GM19043 (cell line): ENCODE data around the gene GPD2.

Experiments used
- ATAC-seq: cut with Tn5 transposase; IDR thresholded peaks from one replicate; pipeline ENCODE4 v1.9.1; 2021; ENCODE audit warnings: low read depth; ENCODE audit not compliant: unreplicated experiment

The GPD2 gene

DNA sequence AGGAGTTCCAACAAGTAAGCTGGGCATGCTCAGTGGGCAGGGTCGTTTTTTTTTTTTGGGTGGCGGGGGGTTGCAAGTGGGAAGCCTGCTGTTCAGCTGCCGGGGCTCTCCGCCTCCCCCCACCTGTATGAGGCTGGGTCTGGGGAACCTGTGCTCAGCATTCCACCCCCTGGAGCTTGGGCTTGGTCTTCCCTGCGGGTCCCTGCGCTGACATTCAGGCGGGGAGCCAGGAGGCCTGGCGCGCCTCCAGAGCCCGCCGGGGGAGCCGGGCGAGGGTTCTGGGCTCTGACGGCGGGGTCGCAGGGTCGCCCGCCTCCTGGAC lies 822 bp upstream of the GPD2 start:
- no peak for ATAC-seq

- ATAC-seq, result peak; percentile 45
These were observed 412 bp downstream of the GPD2 start for GRCh38 chr2:156436497-156437085.

DNA sequence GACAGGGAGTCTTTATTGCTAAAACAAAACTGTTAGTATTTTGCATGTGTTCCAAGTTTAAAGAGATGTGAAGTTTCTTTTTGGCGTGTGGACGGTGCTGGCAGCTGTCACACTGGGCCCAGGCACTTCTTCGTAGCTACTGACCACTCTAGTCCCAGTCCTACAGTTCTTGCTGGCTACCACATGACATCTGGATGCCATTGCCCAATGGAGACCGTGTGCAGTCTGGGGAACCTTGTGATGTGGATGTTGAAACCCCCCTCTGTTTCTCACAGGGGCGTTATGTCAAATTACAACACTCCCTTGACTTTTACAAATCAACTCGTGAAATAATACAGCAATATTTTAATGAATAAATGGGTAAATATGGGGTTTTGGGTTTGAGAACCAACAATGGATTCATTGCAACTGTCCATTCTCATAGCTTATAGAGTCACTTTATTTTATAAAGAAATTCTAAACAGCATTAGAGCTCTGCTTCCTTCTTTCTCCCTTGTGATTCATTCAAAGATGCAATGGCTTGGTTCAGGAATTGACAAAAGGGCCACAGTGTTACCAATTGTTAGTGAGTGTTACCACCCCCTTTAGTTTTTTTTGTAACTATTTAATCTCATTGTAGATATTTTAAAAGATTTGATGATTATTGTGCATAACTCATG lies 1.2 kb downstream of the GPD2 start:
- peak; percentile 15 for ATAC-seq

- no peak for ATAC-seq
These were observed 1.8 kb downstream of the GPD2 start for GRCh38 chr2:156437931-156438410.

- no peak for ATAC-seq
These were observed 6.9 kb downstream of the GPD2 start for GRCh38 chr2:156443089-156443488.

- ATAC-seq, result peak; percentile 59
These were observed 9.4 kb downstream of the GPD2 start for GRCh38 chr2:156445296-156446220.

- ATAC-seq, result no peak
These were observed 11.6 kb downstream of the GPD2 start for GRCh38 chr2:156447761-156448160.

GRCh38 chr2:156448766-156449165 lies 12.6 kb downstream of the GPD2 start:
- ATAC-seq, result no peak

- no peak for ATAC-seq
These were observed 16.8 kb downstream of the GPD2 start for GRCh38 chr2:156452971-156453370.

DNA sequence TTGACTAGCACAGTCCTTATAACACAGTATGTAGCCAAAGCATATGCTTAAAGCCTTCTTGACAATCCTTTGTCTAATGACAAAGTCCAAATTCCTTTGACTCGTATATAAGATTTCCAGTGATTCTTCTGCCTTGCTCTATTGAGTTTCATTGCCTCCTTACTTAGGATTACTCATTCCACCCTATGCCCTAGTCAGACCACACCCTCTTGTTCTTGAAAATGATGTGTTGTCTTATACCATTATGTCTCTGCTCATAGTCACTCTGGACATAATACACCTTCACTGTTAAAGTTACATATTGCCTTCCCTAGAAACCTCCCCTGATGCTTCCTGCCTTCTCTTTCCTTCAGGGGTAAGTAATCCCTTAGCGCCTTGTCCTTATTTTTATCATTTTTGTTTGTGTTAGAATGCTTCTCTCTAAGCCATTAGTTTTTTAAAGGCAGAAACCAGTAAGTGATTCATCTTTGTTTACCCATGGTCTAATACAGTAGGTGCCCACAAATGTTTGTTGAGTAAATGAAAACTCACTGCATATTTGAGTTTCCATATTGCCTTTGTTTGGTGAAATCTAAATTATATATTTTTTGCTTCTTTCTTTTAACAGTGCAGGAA lies 19.3 kb downstream of the GPD2 start:
- no peak for ATAC-seq

GRCh38 chr2:156456616-156457015 lies 20.4 kb downstream of the GPD2 start:
- peak; percentile 61 for ATAC-seq

GRCh38 chr2:156457523-156458517 lies 21.6 kb downstream of the GPD2 start:
- no peak for ATAC-seq

DNA sequence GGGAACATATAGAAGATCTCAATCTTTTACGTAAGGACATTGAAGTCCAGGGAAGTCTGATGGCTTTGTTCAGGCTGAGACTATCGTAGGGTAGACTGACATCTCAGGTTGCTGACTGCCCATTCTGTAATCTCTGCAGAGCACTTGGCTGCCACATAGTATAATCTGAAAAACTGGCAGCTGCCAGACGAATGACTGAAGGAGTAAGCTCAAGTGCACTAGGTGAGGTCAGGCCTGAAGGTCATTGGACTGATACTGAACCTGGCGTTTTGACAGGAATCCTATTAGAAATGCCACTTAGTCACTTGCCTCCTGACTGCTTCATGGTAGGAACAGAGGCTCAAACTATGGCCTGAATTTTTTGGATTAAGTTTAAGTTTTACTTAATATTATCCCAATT lies 23.5 kb downstream of the GPD2 start:
- no peak for ATAC-seq

- ATAC-seq, result no peak
These were observed 27.9 kb downstream of the GPD2 start for GRCh38 chr2:156464106-156464505.

GRCh38 chr2:156465573-156465972 lies 29.4 kb downstream of the GPD2 start:
- no peak for ATAC-seq

DNA sequence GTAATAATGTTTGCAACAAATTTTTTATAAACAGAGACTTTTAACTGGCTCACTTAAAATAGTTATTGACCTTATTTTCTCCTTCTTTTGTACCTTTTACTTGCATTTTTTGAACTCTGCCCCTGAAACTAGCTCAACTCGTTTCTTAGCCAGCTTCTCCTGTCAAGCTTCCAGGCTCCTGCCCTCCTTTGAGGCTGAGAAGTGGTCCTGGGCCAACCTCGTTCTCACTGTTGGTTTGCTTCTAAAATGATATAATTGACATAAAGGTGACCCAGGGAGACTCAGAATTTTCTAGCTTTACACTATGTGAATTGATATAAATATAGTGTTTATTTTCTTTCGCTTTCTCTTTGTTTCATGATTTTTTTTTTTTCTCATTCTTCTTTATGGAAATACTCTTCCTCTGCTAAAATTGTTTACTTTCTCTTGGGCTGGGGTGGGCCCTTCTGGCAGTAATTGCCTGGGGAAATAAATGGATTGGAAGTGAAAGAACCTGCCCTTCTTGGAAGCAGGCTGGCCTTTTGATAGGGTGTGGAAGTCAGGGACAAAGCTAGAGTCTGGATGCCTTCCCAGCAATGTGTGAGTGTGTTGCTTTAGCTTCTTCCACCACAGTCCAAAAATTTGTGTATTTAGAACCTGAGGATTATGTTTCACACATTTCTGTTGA lies 30.7 kb downstream of the GPD2 start:
- ATAC-seq, result no peak

GRCh38 chr2:156470975-156471583 lies 34.9 kb downstream of the GPD2 start:
- ATAC-seq, result peak; percentile 30

DNA sequence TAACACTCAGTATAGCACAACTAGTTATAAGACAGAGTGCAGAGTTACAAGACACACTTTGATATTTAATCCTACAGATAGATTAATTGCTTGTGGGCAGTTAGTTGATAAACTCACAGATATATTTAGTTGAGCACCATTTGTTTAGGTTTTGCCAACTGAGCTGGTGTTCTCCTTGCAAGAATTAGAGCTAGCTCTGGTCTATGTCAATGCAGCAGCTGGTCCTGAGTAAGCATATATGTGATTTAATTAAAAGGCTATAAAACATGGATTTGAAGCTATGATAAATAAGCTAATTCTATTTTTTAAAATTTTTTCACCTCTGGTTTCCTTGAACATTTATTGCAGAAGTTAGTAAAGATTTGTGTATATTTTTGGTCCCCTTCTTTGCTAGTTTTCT lies 35.6 kb downstream of the GPD2 start:
- ATAC-seq, result no peak

DNA sequence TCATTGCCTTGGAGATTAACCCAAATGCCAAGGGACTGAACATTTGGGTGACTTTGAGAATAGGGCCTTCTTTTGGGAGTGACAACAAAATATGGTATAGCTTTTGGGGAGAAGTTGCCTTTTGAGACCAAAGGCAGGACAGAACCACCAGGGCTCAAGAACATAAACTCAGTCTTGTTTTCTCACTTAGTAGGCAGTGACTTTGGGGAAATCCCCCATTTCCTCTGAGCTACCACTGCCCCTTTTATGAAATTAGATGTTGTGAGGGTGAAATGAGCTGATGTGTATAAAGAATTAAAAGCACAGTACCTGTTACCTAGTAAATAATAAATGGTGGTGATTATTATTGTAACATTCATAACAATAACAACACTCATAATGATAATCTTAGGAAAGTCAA lies 36.5 kb downstream of the GPD2 start:
- ATAC-seq, result peak; percentile 32
